GM12801 (cell line): Measurements from ENCODE around the gene S1PR1.

ENCODE experiments used
- TF ChIP-seq, protein P1 (sequence below): IDR thresholded peaks from one replicate; pipeline ENCODE4 v1.5.1; 2011; ENCODE audit warnings: control low read depth; ENCODE audit not compliant: insufficient read length; ENCODE audit errors: extremely low read depth

S1PR1 gene

DNA sequence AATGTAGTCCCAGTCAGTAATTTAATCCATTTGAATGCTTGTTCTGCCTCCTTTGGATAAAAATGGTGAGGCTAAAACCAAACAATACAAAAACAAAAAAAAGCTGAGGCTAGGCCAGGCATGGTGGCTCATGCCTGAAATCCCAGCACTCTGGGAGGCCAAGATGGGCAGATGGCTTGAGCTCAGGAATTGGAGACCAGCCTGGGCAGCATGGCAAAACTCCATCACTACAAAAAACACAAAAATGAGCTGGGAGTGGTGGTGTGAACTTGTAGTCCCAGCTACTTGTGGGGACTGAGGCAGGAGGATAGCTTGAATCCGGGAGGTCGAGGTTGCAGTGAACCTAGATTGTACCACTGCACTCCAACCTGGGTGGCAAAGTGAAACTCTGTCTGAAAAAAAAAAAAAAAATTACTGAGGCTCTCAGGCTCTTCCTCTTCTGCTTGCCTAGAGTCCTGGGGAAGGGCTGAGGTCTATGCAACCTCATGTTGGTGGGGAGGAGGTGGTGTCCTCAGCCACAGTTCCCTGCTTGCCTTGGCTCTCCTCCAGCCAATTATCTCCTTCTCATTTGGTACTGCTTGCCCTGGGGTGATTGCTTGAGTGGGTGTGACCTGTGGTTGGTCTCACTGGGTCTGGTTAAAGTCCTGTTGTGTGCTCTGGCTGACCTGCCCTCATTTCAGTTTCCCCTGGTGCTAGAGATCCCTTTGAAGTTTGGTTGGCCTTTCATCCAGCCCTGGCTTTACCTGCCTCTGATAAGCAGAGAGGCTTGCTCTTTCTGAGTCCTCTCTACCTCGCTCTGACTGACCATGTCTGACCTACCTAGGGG is 20.9 kb downstream of the S1PR1 start:
- TF ChIP-seq, protein P1, sequence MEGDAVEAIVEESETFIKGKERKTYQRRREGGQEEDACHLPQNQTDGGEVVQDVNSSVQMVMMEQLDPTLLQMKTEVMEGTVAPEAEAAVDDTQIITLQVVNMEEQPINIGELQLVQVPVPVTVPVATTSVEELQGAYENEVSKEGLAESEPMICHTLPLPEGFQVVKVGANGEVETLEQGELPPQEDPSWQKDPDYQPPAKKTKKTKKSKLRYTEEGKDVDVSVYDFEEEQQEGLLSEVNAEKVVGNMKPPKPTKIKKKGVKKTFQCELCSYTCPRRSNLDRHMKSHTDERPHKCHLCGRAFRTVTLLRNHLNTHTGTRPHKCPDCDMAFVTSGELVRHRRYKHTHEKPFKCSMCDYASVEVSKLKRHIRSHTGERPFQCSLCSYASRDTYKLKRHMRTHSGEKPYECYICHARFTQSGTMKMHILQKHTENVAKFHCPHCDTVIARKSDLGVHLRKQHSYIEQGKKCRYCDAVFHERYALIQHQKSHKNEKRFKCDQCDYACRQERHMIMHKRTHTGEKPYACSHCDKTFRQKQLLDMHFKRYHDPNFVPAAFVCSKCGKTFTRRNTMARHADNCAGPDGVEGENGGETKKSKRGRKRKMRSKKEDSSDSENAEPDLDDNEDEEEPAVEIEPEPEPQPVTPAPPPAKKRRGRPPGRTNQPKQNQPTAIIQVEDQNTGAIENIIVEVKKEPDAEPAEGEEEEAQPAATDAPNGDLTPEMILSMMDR = no peak

- TF ChIP-seq, protein P1 = no peak
Observed at GRCh38 chr1:101259744-101260148, 22.9 kb downstream of the S1PR1 start.

GRCh38 chr1:101260556-101261350 is 23.9 kb downstream of the S1PR1 start:
- TF ChIP-seq, protein P1 = no peak

DNA sequence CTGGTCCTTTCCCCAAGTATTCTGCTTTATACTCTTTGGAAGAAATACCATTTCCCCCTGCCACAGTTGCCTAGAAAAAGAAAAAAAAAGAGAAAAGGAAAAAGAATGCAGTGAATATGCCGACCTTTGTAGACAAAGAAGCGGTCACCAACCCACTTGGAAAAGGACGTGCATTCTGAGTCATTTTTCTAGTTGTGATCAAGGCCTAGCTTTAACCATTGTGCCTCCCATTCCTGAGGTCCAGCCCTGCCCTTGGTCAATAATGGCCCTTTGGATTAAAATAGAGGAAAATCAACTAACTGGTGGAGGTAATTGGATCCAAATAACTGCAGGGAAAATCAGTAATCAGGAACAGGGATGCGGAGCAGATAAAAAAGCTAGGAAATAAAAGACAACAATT is 24.8 kb downstream of the S1PR1 start:
- TF ChIP-seq, protein P1 = no peak

DNA sequence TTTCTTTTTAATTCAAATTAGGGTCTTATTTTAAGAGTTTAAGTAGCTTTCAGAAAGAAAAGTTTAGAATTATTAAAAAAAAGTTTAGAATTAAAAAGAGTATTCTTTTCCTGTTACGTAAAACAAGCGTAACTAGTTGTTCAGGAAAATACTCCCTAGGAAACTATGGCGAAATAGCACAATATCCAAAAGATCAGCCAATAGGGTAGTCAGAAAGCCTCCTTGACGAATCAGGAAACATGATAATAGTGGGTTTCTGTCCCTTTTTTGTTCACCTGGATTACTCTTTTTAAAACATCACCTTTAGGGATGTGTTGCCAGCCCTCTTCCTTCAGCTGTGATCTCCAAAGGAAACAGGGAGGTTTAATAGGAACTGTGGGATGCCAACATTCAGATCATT is 25.2 kb downstream of the S1PR1 start:
- TF ChIP-seq, protein P1 = no peak

- TF ChIP-seq, protein P1 = no peak
Observed at GRCh38 chr1:101262630-101263348, 26.0 kb downstream of the S1PR1 start.

GRCh38 chr1:101264697-101265096 is 27.9 kb downstream of the S1PR1 start:
- TF ChIP-seq, protein P1 = no peak
